CD4-positive, alpha-beta T cell (primary cell): ENCODE data around the gene ZNF135. TPM values are rescaled to one million over a fixed set of nuclear protein-coding genes. Genes with fewer than 3 reads are reported as not detected.

Experiments used
- ATAC-seq: fragments of 200-7000 bp; cut with Tn5 transposase; one replicate; pipeline ENCODE4 v1.10.0; 2022; ENCODE audit warnings: mild to moderate bottlenecking; ENCODE audit not compliant: poor library complexity
- CTCF ChIA-PET: fragments of 350-600 bp; sonication (Branson Sonifier 250); formaldehyde crosslinking; loops from one replicate; lab custom pipeline; 2021; ENCODE audit warnings: antibody characterized with exemption, inconsistent platforms; lab: Charles Lee
- POLR2A ChIA-PET: fragments of 350-600 bp; sonication (Branson Sonifier 250); formaldehyde crosslinking; loops from one replicate; lab custom pipeline; 2021; ENCODE audit warnings: antibody characterized with exemption, inconsistent platforms; lab: Charles Lee
- DNase-seq, 14 experiments: peaks; one replicate each; pipeline ENCODE4 v3.0.0-alpha.2; 2013 to 2020; ENCODE audit warnings: mixed read lengths in 2 of 14
- H3K27ac ChIP-seq, 2 donors: one replicate each; pipeline versions ENCODE4 v1.5.1 to v1.7.0; 2013; ENCODE audit warnings: low read length in 2 of 2, low read depth in 1 of 2, mild to moderate bottlenecking in 1 of 2
- H3K27me3 ChIP-seq, 2 experiments: 1 replicate in 1 of 2; 2 replicates in 1 of 2; pipeline versions ENCODE4 v1.6.1 to v1.7.0; 2013; ENCODE audit warnings: low read length in 2 of 2, control low read depth in 1 of 2, mild to moderate bottlenecking in 1 of 2, moderate library complexity in 1 of 2; ENCODE audit not compliant: insufficient read depth in 2 of 2, control insufficient read depth in 1 of 2
- H3K36me3 ChIP-seq: one replicate; pipeline ENCODE4 v1.6.1; 2013; ENCODE audit warnings: low read length, control low read depth; ENCODE audit not compliant: insufficient read depth
- H3K4me1 ChIP-seq: one replicate; pipeline ENCODE4 v1.6.1; 2013; ENCODE audit warnings: low read length, control low read depth; ENCODE audit not compliant: insufficient read depth
- H3K4me3 ChIP-seq: one replicate; pipeline ENCODE4 v1.5.1; 2013; ENCODE audit warnings: mild to moderate bottlenecking, low read length, moderate library complexity
- H3K9me3 ChIP-seq, 2 experiments: 1 replicate in 1 of 2; 2 replicates in 1 of 2; pipeline versions ENCODE4 v1.6.1 to v1.7.0; 2013; ENCODE audit warnings: low read length in 2 of 2, mild to moderate bottlenecking in 2 of 2, control low read depth in 1 of 2, moderate library complexity in 1 of 2; ENCODE audit not compliant: control insufficient read depth in 1 of 2, insufficient read depth in 1 of 2
- H3K27ac Mint-ChIP-seq: one replicate; pipeline ENCODE4 v1.8.0; 2020; ENCODE audit warnings: mixed read lengths
- H3K27me3 Mint-ChIP-seq: one replicate; pipeline ENCODE4 v1.8.0; 2021; ENCODE audit warnings: mixed read lengths
- H3K36me3 Mint-ChIP-seq: one replicate; pipeline ENCODE4 v1.8.0; 2021; ENCODE audit warnings: low read depth, mixed read lengths
- H3K4me1 Mint-ChIP-seq: one replicate; pipeline ENCODE4 v1.8.0; 2021; ENCODE audit warnings: low read depth, mixed read lengths
- H3K4me3 Mint-ChIP-seq: one replicate; pipeline ENCODE4 v1.8.0; 2020; ENCODE audit warnings: mild to moderate bottlenecking, mixed read lengths
- H3K9me3 Mint-ChIP-seq: one replicate; pipeline ENCODE4 v1.8.0; 2020; ENCODE audit warnings: mixed read lengths
- CTCF ChIP-seq: fragments of 200-600 bp; IDR thresholded peaks from one replicate; pipeline ENCODE4 v1.8.0; 2022; ENCODE audit warnings: antibody characterized with exemption, mild to moderate bottlenecking
- intact Hi-C, 2 experiments: fragments of 100-400 bp; cut with DNase I in 1 of 2; cut with micrococcal nuclease in 1 of 2; formaldehyde crosslinking; loops; one replicate each; pipeline versions ENCODE4 v1.15.1 to v1.9.0; 2023 to 2025; cut with DNase I, micrococcal nuclease
- total RNA-seq, 174 experiments: library from RNA in 2 of 174; stranded (reverse) in 2 of 174; gene quantifications; one replicate each; pipeline ENCODE4 v1.2.3 and lab custom pipeline; 2021 to 2026

ZNF135 gene
- total RNA-seq, 2 experiments from 2014 or later = 1.2 to 1.4 TPM

- Mint-ChIP-seq H3K27ac (no peak overlapping the region), H3K4me1 (no peaks in the 10 kb centered on the region), H3K27me3 (peaks cover 25% of the 10 kb centered on the region), H3K9me3 (peaks cover 11% of the 10 kb centered on the region), H3K36me3 (peaks cover 76% of the 10 kb centered on the region), H3K4me3 (no peak overlapping the region)
- no peak overlapping the region for H3K27ac ChIP-seq
- DNase-seq = no peak
- no peaks in the 10 kb centered on the region for H3K4me1 ChIP-seq
- no peak for ATAC-seq
- CTCF ChIA-PET = no interaction called here
- no peak overlapping the region for H3K4me3 ChIP-seq
- peaks cover 0 to 9% of the 10 kb centered on the region in 2 experiments for H3K27me3 ChIP-seq
- TF ChIP-seq CTCF = no peak
- H3K36me3 ChIP-seq = no peaks in the 10 kb centered on the region
- H3K9me3 ChIP-seq = peaks cover 72 to 90% of the 10 kb centered on the region in 2 experiments
- intact Hi-C loops = no loop called here
- POLR2A ChIA-PET = no interaction called here
These were observed 58.9 kb downstream of the ZNF135 start for GRCh38 chr19:58117841-58118575.

GRCh38 chr19:58118979-58119733 is 60.1 kb downstream of the ZNF135 start:
- Histone ChIP-seq H3K27ac (no peak overlapping the region), H3K4me1 (no peaks in the 10 kb centered on the region), H3K9me3 (peaks cover 69 to 90% of the 10 kb centered on the region in 2 experiments), H3K27me3 (peaks cover 0 to 9% of the 10 kb centered on the region in 2 experiments), H3K4me3 (no peak overlapping the region), H3K36me3 (no peaks in the 10 kb centered on the region)
- POLR2A ChIA-PET = no interaction called here
- intact Hi-C loops = no loop called here
- Mint-ChIP-seq H3K9me3 (peaks cover 15% of the 10 kb centered on the region), H3K4me3 (no peak overlapping the region), H3K27me3 (peaks cover 25% of the 10 kb centered on the region), H3K27ac (no peak overlapping the region), H3K4me1 (no peaks in the 10 kb centered on the region), H3K36me3 (peaks cover 78% of the 10 kb centered on the region)
- DNase-seq = no peak
- ATAC-seq = no peak
- CTCF ChIA-PET = no interaction called here
- no peak for TF ChIP-seq CTCF

Other genes starting within 250 kb of the ZNF135 start
- gene ZNF552, start 244.4 kb upstream of the ZNF135 start, total RNA-seq = 10 to 100 TPM; 22.2 to 22.3 TPM
- gene ZNF587B, start 229.0 kb upstream of the ZNF135 start, total RNA-seq = 10 to 100 TPM; 23.0 to 23.8 TPM
- gene ZNF587, start 209.4 kb upstream of the ZNF135 start, total RNA-seq = 10 to 100 TPM; 37.6 to 41.5 TPM
- 10 to 100 TPM; 29.0 to 34.7 TPM for gene ZNF814, start 170.2 kb upstream of the ZNF135 start, total RNA-seq
- gene ZNF417, start 142.7 kb upstream of the ZNF135 start, total RNA-seq = 10 to 100 TPM; 26.2 to 31.6 TPM
- 1 to 10 TPM; 3.5 to 4.4 TPM for gene ZNF418, start 123.9 kb upstream of the ZNF135 start, total RNA-seq
- gene ZNF256, start 111.6 kb upstream of the ZNF135 start, total RNA-seq = 10 to 100 TPM; 15.2 TPM
- gene C19orf18, start 84.7 kb upstream of the ZNF135 start, total RNA-seq = under 1 TPM; 0.36 to 0.88 TPM
- gene ZNF606, start 56.5 kb upstream of the ZNF135 start, total RNA-seq = 10 to 100 TPM; 11.1 to 13.6 TPM
- not detected for gene ZSCAN1, start 25.3 kb upstream of the ZNF135 start, total RNA-seq
- gene ZSCAN18, start 38.9 kb downstream of the ZNF135 start, total RNA-seq = 10 to 100 TPM; 57.1 to 58.8 TPM
- gene ZNF329, start 91.5 kb downstream of the ZNF135 start, total RNA-seq = 10 to 100 TPM; 15.0 to 16.9 TPM
- gene ZNF274, start 123.8 kb downstream of the ZNF135 start, total RNA-seq = 10 to 100 TPM; 51.0 to 51.4 TPM
- gene ZNF544, start 169.6 kb downstream of the ZNF135 start, total RNA-seq = 1 to 10 TPM; 6.3 to 7.2 TPM
- 1 to 10 TPM; 9.5 to 9.6 TPM for gene ZNF8, start 219.7 kb downstream of the ZNF135 start, total RNA-seq
- 100 to 1,000 TPM; 150 to 153 TPM for gene ERVK3-1, start 246.1 kb downstream of the ZNF135 start, total RNA-seq